SK-N-SH treated with all-trans-retinoic acid at 6 μM for 48 hours (cell line): Measurements from ENCODE around the gene SERPINB1.

ENCODE experiments used
- ATAC-seq: fragments of 200-7000 bp; cut with Tn5 transposase; 3 replicates; pipeline ENCODE4 v1.9.1; 2020; ENCODE audit warnings: mild to moderate bottlenecking, moderate library complexity
- ARNTL ChIP-seq: fragments of 450-650 bp; formaldehyde crosslinking; IDR thresholded peaks from 2 replicates; pipeline ENCODE4 v1.5.0; 2020; ENCODE audit warnings: low read depth, mild to moderate bottlenecking, moderate library complexity, borderline replicate concordance
- BACH2 ChIP-seq: fragments of 250-450 bp; sonication (Bioruptor Pico); IDR thresholded peaks from 2 replicates; pipeline ENCODE4 v1.9.0; 2021; ENCODE audit warnings: mild to moderate bottlenecking, borderline replicate concordance
- CSDC2 ChIP-seq: fragments of 250-450 bp; sonication (Bioruptor Pico); IDR thresholded peaks from 2 replicates; pipeline ENCODE4 v1.5.0; 2020; ENCODE audit warnings: mild to moderate bottlenecking, moderate library complexity
- ESRRG ChIP-seq: fragments of 250-450 bp; sonication (Bioruptor Pico); IDR thresholded peaks from 2 replicates; pipeline ENCODE4 v1.6.1; 2021; ENCODE audit warnings: mild to moderate bottlenecking
- GLIS3 ChIP-seq: fragments of 250-450 bp; sonication (Bioruptor Pico); IDR thresholded peaks from 2 replicates; pipeline ENCODE4 v1.5.0; 2020; ENCODE audit warnings: mild to moderate bottlenecking, moderate library complexity
- ISL1 ChIP-seq: fragments of 250-450 bp; sonication (Bioruptor Pico); IDR thresholded peaks from 2 replicates; pipeline ENCODE4 v2.1.2; 2022; ENCODE audit warnings: mild to moderate bottlenecking, moderate library complexity
- OSR1 ChIP-seq: fragments of 250-450 bp; sonication (Bioruptor Pico); IDR thresholded peaks from 2 replicates; pipeline ENCODE4 v1.8.0; 2022; ENCODE audit warnings: moderate library complexity, mild to moderate bottlenecking, inconsistent platforms
- PPARA ChIP-seq: fragments of 250-450 bp; sonication (Bioruptor Pico); IDR thresholded peaks from 2 replicates; pipeline ENCODE4 v1.5.0; 2020; ENCODE audit warnings: mild to moderate bottlenecking, borderline replicate concordance
- RARB ChIP-seq: fragments of 250-450 bp; sonication (Bioruptor Pico); IDR thresholded peaks from 2 replicates; pipeline ENCODE4 v1.8.0; 2021; ENCODE audit warnings: mild to moderate bottlenecking, moderate library complexity
- SNAI2 ChIP-seq: fragments of 250-450 bp; sonication (Bioruptor Pico); IDR thresholded peaks from 2 replicates; pipeline ENCODE4 v1.5.0; 2020; ENCODE audit warnings: mild to moderate bottlenecking, moderate library complexity
- TCF4 ChIP-seq: fragments of 250-450 bp; sonication (Bioruptor Pico); IDR thresholded peaks from 2 replicates; pipeline ENCODE4 v1.8.0; 2021; ENCODE audit warnings: mild to moderate bottlenecking, moderate library complexity, borderline replicate concordance
- TOX ChIP-seq: fragments of 250-450 bp; sonication (Bioruptor Pico); IDR thresholded peaks from 2 replicates; pipeline ENCODE4 v1.8.0; 2021; ENCODE audit warnings: mild to moderate bottlenecking, moderate library complexity, borderline replicate concordance
- ZC3H10 ChIP-seq: fragments of 250-450 bp; sonication (Bioruptor Pico); IDR thresholded peaks from 2 replicates; pipeline ENCODE4 v1.5.1; 2021; ENCODE audit warnings: mild to moderate bottlenecking, moderate library complexity
- ZFP3 ChIP-seq: fragments of 250-450 bp; sonication (Bioruptor Pico); IDR thresholded peaks from 2 replicates; pipeline ENCODE4 v1.5.0; 2020; ENCODE audit warnings: mild to moderate bottlenecking, moderate library complexity
- ZFP30 ChIP-seq: fragments of 450-650 bp; formaldehyde crosslinking; IDR thresholded peaks from 2 replicates; pipeline ENCODE4 v1.5.0; 2022; ENCODE audit warnings: mild to moderate bottlenecking, moderate library complexity
- ZNF565 ChIP-seq: fragments of 450-650 bp; formaldehyde crosslinking; conservative IDR thresholded peaks from 2 replicates; pipeline ENCODE4 v1.5.0; 2020; ENCODE audit warnings: low read depth, mild to moderate bottlenecking, moderate library complexity
- ZNF70 ChIP-seq: fragments of 450-650 bp; formaldehyde crosslinking; IDR thresholded peaks from 2 replicates; pipeline ENCODE4 v1.5.0; 2020; ENCODE audit warnings: mild to moderate bottlenecking, moderate library complexity
- ZNF8 ChIP-seq: fragments of 450-650 bp; formaldehyde crosslinking; IDR thresholded peaks from 2 replicates; pipeline ENCODE4 v1.5.0; 2020; ENCODE audit warnings: mild to moderate bottlenecking, moderate library complexity
- TF ChIP-seq, protein P1 (sequence below): fragments of 250-450 bp; sonication (Bioruptor Pico); IDR thresholded peaks from 2 replicates; pipeline ENCODE4 v1.8.0; 2021; ENCODE audit warnings: low read depth, mild to moderate bottlenecking, moderate library complexity, borderline replicate concordance
- TF ChIP-seq, protein P2 (sequence below): fragments of 250-450 bp; sonication (Bioruptor Pico); IDR thresholded peaks from 2 replicates; pipeline ENCODE4 v1.8.0; 2020; ENCODE audit warnings: mild to moderate bottlenecking, moderate library complexity, borderline replicate concordance
- TF ChIP-seq, protein P3 (sequence below): fragments of 250-450 bp; sonication (Bioruptor Pico); IDR thresholded peaks from 2 replicates; pipeline ENCODE4 v1.5.0; 2020; ENCODE audit warnings: mild to moderate bottlenecking, moderate library complexity
- TF ChIP-seq, protein P4 (sequence below): fragments of 250-450 bp; sonication (Bioruptor Pico); IDR thresholded peaks from 2 replicates; pipeline ENCODE4 v1.5.1; 2021; ENCODE audit warnings: mild to moderate bottlenecking, moderate library complexity
- TF ChIP-seq, protein P5 (sequence below): fragments of 250-450 bp; sonication (Bioruptor Pico); IDR thresholded peaks from 2 replicates; pipeline ENCODE4 v1.5.1; 2020; ENCODE audit warnings: low read depth, mild to moderate bottlenecking, moderate library complexity

SERPINB1 gene

DNA sequence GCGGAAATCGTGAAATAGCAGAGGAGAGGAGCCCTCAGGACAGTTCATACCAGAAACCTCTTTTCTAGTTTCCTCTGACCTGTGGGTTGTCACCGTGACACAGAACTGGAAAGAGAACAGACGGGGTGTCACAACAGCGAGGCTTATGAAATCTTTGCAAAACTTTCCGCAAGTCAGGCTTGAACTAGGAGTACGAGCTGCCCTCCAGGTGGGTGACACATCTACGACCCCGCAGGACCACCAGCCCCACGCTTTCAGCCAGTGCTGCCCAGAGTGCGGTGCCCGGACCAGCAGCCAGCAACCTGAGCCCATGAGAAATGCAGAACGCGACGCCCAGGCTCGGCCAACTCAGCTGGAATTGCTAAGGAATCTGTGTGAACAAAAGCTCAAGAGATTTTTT is 45.7 kb downstream of the SERPINB1 start:
- TF ChIP-seq ZNF70 (CRISPR knock-in tag) (no peak), BACH2 (CRISPR knock-in tag) (no peak), RARB (CRISPR knock-in tag) (no peak), ZNF565 (no peak), ZFP3 (CRISPR knock-in tag) (no peak), OSR1 (CRISPR knock-in tag) (no peak), TOX (CRISPR knock-in tag) (no peak), ISL1 (CRISPR knock-in tag) (no peak), GLIS3 (CRISPR knock-in tag) (no peak), ZFP30 (CRISPR knock-in tag) (no peak), ZNF8 (CRISPR knock-in tag) (no peak), SNAI2 (no peak), TCF4 (CRISPR knock-in tag) (no peak), ZC3H10 (no peak), PPARA (CRISPR knock-in tag) (no peak), ARNTL (no peak), CSDC2 (CRISPR knock-in tag) (no peak)
- TF ChIP-seq, protein P1, sequence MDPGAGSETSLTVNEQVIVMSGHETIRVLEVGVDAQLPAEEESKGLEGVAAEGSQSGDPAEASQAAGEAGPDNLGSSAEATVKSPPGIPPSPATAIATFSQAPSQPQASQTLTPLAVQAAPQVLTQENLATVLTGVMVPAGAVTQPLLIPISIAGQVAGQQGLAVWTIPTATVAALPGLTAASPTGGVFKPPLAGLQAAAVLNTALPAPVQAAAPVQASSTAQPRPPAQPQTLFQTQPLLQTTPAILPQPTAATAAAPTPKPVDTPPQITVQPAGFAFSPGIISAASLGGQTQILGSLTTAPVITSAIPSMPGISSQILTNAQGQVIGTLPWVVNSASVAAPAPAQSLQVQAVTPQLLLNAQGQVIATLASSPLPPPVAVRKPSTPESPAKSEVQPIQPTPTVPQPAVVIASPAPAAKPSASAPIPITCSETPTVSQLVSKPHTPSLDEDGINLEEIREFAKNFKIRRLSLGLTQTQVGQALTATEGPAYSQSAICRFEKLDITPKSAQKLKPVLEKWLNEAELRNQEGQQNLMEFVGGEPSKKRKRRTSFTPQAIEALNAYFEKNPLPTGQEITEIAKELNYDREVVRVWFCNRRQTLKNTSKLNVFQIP (CRISPR knock-in tag): no peak
- TF ChIP-seq, protein P2, sequence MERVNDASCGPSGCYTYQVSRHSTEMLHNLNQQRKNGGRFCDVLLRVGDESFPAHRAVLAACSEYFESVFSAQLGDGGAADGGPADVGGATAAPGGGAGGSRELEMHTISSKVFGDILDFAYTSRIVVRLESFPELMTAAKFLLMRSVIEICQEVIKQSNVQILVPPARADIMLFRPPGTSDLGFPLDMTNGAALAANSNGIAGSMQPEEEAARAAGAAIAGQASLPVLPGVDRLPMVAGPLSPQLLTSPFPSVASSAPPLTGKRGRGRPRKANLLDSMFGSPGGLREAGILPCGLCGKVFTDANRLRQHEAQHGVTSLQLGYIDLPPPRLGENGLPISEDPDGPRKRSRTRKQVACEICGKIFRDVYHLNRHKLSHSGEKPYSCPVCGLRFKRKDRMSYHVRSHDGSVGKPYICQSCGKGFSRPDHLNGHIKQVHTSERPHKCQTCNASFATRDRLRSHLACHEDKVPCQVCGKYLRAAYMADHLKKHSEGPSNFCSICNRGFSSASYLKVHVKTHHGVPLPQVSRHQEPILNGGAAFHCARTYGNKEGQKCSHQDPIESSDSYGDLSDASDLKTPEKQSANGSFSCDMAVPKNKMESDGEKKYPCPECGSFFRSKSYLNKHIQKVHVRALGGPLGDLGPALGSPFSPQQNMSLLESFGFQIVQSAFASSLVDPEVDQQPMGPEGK: no peak
- TF ChIP-seq, protein P3, sequence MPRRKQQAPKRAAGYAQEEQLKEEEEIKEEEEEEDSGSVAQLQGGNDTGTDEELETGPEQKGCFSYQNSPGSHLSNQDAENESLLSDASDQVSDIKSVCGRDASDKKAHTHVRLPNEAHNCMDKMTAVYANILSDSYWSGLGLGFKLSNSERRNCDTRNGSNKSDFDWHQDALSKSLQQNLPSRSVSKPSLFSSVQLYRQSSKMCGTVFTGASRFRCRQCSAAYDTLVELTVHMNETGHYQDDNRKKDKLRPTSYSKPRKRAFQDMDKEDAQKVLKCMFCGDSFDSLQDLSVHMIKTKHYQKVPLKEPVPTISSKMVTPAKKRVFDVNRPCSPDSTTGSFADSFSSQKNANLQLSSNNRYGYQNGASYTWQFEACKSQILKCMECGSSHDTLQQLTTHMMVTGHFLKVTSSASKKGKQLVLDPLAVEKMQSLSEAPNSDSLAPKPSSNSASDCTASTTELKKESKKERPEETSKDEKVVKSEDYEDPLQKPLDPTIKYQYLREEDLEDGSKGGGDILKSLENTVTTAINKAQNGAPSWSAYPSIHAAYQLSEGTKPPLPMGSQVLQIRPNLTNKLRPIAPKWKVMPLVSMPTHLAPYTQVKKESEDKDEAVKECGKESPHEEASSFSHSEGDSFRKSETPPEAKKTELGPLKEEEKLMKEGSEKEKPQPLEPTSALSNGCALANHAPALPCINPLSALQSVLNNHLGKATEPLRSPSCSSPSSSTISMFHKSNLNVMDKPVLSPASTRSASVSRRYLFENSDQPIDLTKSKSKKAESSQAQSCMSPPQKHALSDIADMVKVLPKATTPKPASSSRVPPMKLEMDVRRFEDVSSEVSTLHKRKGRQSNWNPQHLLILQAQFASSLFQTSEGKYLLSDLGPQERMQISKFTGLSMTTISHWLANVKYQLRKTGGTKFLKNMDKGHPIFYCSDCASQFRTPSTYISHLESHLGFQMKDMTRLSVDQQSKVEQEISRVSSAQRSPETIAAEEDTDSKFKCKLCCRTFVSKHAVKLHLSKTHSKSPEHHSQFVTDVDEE (CRISPR knock-in tag): no peak
- ATAC-seq: no peak

DNA sequence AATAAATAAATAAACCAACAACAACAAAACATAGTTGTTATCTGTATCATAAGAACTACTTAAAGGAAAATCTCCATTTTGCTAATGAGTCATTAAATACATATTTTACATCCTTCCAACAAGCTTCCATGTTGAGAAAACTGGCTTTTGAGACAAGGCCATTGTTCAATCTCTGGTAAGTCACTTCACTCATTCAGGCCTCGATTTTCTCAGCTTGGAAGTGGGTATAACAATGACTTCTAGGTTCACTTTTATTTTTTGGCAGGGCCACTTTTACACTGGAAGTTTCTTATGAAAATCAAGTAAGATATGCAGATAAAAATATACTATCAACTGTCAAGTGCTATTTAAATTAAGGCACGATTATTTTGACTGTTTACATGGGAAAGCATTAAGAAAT is 46.5 kb downstream of the SERPINB1 start:
- ATAC-seq: no peak
- TF ChIP-seq TCF4 (CRISPR knock-in tag): no peak
- no peak for TF ChIP-seq ZC3H10
- TF ChIP-seq ZFP30 (CRISPR knock-in tag): no peak
- TF ChIP-seq SNAI2: no peak
- TF ChIP-seq PPARA (CRISPR knock-in tag): no peak
- no peak for TF ChIP-seq TOX (CRISPR knock-in tag)
- no peak for TF ChIP-seq ZNF8 (CRISPR knock-in tag)
- TF ChIP-seq, protein P2: no peak
- TF ChIP-seq GLIS3 (CRISPR knock-in tag): no peak
- no peak for TF ChIP-seq ZNF70 (CRISPR knock-in tag)
- no peak for TF ChIP-seq CSDC2 (CRISPR knock-in tag)
- no peak for TF ChIP-seq ZFP3 (CRISPR knock-in tag)
- TF ChIP-seq, protein P4, sequence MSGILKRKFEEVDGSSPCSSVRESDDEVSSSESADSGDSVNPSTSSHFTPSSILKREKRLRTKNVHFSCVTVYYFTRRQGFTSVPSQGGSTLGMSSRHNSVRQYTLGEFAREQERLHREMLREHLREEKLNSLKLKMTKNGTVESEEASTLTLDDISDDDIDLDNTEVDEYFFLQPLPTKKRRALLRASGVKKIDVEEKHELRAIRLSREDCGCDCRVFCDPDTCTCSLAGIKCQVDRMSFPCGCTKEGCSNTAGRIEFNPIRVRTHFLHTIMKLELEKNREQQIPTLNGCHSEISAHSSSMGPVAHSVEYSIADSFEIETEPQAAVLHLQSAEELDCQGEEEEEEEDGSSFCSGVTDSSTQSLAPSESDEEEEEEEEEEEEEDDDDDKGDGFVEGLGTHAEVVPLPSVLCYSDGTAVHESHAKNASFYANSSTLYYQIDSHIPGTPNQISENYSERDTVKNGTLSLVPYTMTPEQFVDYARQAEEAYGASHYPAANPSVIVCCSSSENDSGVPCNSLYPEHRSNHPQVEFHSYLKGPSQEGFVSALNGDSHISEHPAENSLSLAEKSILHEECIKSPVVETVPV: no peak
- TF ChIP-seq, protein P5, sequence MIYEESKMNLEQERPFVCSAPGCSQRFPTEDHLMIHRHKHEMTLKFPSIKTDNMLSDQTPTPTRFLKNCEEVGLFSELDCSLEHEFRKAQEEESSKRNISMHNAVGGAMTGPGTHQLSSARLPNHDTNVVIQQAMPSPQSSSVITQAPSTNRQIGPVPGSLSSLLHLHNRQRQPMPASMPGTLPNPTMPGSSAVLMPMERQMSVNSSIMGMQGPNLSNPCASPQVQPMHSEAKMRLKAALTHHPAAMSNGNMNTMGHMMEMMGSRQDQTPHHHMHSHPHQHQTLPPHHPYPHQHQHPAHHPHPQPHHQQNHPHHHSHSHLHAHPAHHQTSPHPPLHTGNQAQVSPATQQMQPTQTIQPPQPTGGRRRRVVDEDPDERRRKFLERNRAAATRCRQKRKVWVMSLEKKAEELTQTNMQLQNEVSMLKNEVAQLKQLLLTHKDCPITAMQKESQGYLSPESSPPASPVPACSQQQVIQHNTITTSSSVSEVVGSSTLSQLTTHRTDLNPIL: no peak
- no peak for TF ChIP-seq ESRRG (CRISPR knock-in tag)
- no peak for TF ChIP-seq BACH2 (CRISPR knock-in tag)
- TF ChIP-seq RARB (CRISPR knock-in tag): no peak
- TF ChIP-seq ARNTL: no peak
- no peak for TF ChIP-seq ZNF565
- TF ChIP-seq, protein P1 (CRISPR knock-in tag): no peak
